Karpas-422 (cell line): ENCODE measurements around the gene TNFAIP1. TPM values are rescaled to one million over a fixed set of nuclear protein-coding genes. Genes with fewer than 3 reads are reported as not detected.

ENCODE experiments used
- DNase-seq: peaks from one replicate; pipeline ENCODE4 v3.0.0-alpha.2; 2015
- H2AFZ ChIP-seq: fragments of 200-600 bp; sonication (generic); 2 replicates; pipeline ENCODE4 v1.6.1; 2014; ENCODE audit warnings: antibody characterized with exemption, low read length, mixed read lengths
- H3K27ac ChIP-seq: fragments of 200-600 bp; sonication (generic); 2 replicates; pipeline ENCODE4 v1.5.1; 2014; ENCODE audit warnings: mild to moderate bottlenecking, low read length, moderate library complexity
- H3K27me3 ChIP-seq: fragments of 200-600 bp; sonication (generic); 2 replicates; pipeline ENCODE4 v1.6.1; 2014; ENCODE audit warnings: low read length, mixed read lengths
- H3K36me3 ChIP-seq: fragments of 200-600 bp; sonication (generic); 2 replicates; pipeline ENCODE4 v1.6.1; 2014; ENCODE audit warnings: low read length, mixed read lengths; ENCODE audit not compliant: insufficient read depth
- H3K4me1 ChIP-seq: fragments of 200-600 bp; sonication (generic); 2 replicates; pipeline ENCODE4 v1.6.1; 2014; ENCODE audit warnings: mild to moderate bottlenecking, low read length, mixed read lengths
- H3K4me2 ChIP-seq: fragments of 200-600 bp; sonication (generic); 2 replicates; pipeline ENCODE4 v1.6.1; 2014; ENCODE audit warnings: low read length, low read depth, mild to moderate bottlenecking; ENCODE audit not compliant: poor library complexity, severe bottlenecking
- H3K4me3 ChIP-seq: fragments of 200-600 bp; sonication (generic); 2 replicates; pipeline ENCODE4 v1.5.1; 2014; ENCODE audit warnings: mild to moderate bottlenecking, antibody characterized with exemption, low read length, mixed read lengths
- H3K79me2 ChIP-seq: fragments of 200-600 bp; sonication (generic); 2 replicates; pipeline ENCODE4 v1.6.1; 2014; ENCODE audit warnings: mild to moderate bottlenecking, low read length, mixed read lengths
- H3K9ac ChIP-seq: fragments of 200-600 bp; sonication (generic); 2 replicates; pipeline ENCODE4 v1.6.0; 2014; ENCODE audit warnings: low read length
- H3K9me2 ChIP-seq: fragments of 200-600 bp; sonication (generic), shearing (Covaris generic); replicated peaks from 2 replicates; pipeline ENCODE4 v1.6.0; 2014; ENCODE audit warnings: mild to moderate bottlenecking, low read length, moderate library complexity; ENCODE audit not compliant: insufficient read depth
- H3K9me3 ChIP-seq: fragments of 300-700, 200-600 bp; sonication (generic); 2 replicates; pipeline ENCODE4 v1.6.1; 2014; ENCODE audit warnings: low read length, mixed read lengths
- H4K20me1 ChIP-seq: fragments of 200-600 bp; sonication (generic); 2 replicates; pipeline ENCODE4 v1.6.1; 2014; ENCODE audit warnings: mild to moderate bottlenecking, antibody characterized with exemption, low read length, low read depth; ENCODE audit not compliant: insufficient read depth
- total RNA-seq: library from RNA; depleted of rRNA; stranded (reverse); fragments of >200 nt; shearing (Covaris generic); gene quantifications from 2 replicates; pipeline ENCODE4 v1.2.3, GENCODE V29; 2014; ENCODE audit warnings: low replicate concordance; rRNA removed

TNFAIP1 gene
- total RNA-seq, 1 experiment from 2014 or later: 8.5 TPM

DNA sequence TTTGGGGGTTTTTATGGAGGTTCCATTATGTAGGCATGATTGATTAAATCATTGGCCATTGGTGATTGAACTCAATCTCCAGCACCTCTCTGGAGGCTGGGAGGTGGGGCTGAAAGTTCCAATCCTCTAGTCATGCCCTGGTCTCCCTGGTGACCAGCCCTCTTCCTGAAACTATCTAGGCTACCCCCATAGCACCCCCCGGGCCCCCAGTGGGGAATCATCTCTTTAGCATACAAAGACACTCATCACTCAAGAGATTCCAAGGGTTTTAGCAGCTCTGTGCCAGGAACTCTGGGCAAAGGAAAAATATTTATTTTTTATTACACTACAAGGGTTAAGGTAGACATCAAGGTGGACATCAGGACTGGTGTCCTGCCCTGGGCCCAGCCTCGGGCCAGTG lies 59.9 kb downstream of the TNFAIP1 start:
- no peak overlapping the region for H3K27ac ChIP-seq
- H3K79me2 ChIP-seq: no peaks in the 10 kb centered on the region
- no peak overlapping the region for H2AFZ ChIP-seq
- H4K20me1 ChIP-seq: peaks cover 13% of the 10 kb centered on the region; the same call in 1 of the 2 replicates
- H3K9me3 ChIP-seq: no peaks in the 10 kb centered on the region
- no peaks in the 10 kb centered on the region for H3K9me2 ChIP-seq
- peaks cover 38% of the 10 kb centered on the region for H3K36me3 ChIP-seq
- H3K4me3 ChIP-seq: no peak overlapping the region
- no peak for DNase-seq
- no peak overlapping the region for H3K9ac ChIP-seq
- no peak overlapping the region for H3K4me2 ChIP-seq
- no peaks in the 10 kb centered on the region for H3K27me3 ChIP-seq
- H3K4me1 ChIP-seq: no peaks in the 10 kb centered on the region

DNA sequence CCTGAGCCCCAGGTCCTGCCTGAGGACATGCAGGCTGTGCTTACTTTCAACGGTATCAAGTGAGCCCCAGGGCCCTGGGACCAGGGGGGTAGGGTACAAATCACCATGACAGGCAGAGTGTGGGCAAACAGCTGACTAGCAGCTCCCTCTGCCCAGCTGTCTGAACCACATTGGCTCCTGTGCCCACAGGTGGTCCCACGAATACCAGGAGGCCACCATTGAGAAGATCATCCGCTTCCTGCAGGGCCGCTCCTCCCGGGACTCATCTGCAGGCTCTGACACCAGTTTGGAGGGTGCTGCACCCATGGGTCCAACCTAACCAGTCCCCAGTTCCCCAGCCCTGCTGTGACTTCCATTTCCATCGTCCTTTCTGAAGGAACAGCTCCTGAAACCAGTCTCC lies 60.4 kb downstream of the TNFAIP1 start:
- H3K27ac ChIP-seq: no peak overlapping the region
- peaks cover 13% of the 10 kb centered on the region; the same call in 1 of the 2 replicates for H4K20me1 ChIP-seq
- no peaks in the 10 kb centered on the region for H3K4me1 ChIP-seq
- no peak overlapping the region for H3K4me2 ChIP-seq
- H3K36me3 ChIP-seq: peaks cover 33% of the 10 kb centered on the region
- H3K9ac ChIP-seq: no peak overlapping the region
- no peaks in the 10 kb centered on the region for H3K27me3 ChIP-seq
- no peaks in the 10 kb centered on the region for H3K9me3 ChIP-seq
- no peak overlapping the region for H2AFZ ChIP-seq
- H3K79me2 ChIP-seq: no peaks in the 10 kb centered on the region
- H3K4me3 ChIP-seq: no peak overlapping the region
- DNase-seq: no peak
- no peaks in the 10 kb centered on the region for H3K9me2 ChIP-seq

Other genes starting within 250 kb of the TNFAIP1 start
- 38.9 and 74.3 TPM in 2 replicates for gene TMEM97, start 16.6 kb upstream of the TNFAIP1 start, total RNA-seq
- 44.5 and 56.6 TPM in 2 replicates for gene IFT20, start 289 bp upstream of the TNFAIP1 start, total RNA-seq
- 71.1 and 98.3 TPM in 2 replicates for gene POLDIP2, start 21.8 kb downstream of the TNFAIP1 start, total RNA-seq
- not detected in 2 replicates for gene SEBOX, start 29.4 kb downstream of the TNFAIP1 start, total RNA-seq
- gene VTN, start 34.5 kb downstream of the TNFAIP1 start, total RNA-seq: 4.2 TPM in 1 of 2 replicates, not detected in the other
- 23.9 and 26.9 TPM in 2 replicates for gene SARM1, start 35.9 kb downstream of the TNFAIP1 start, total RNA-seq
- gene SLC46A1, start 70.5 kb downstream of the TNFAIP1 start, total RNA-seq: 2.0 and 5.0 TPM in 2 replicates
- gene SLC13A2, start 137.9 kb downstream of the TNFAIP1 start, total RNA-seq: not detected in 2 replicates
- not detected in 2 replicates for gene FOXN1, start 170.6 kb downstream of the TNFAIP1 start, total RNA-seq
- 34.0 and 70.2 TPM in 2 replicates for gene UNC119, start 216.9 kb downstream of the TNFAIP1 start, total RNA-seq
- 39.2 and 50.2 TPM in 2 replicates for gene PIGS, start 235.8 kb downstream of the TNFAIP1 start, total RNA-seq
- gene ALDOC, start 241.1 kb downstream of the TNFAIP1 start, total RNA-seq: 309 and 552 TPM in 2 replicates